ENCODE results near the gene UFD1. TPM values are rescaled to one million over a fixed set of nuclear protein-coding genes. Genes with fewer than 3 reads are reported as not detected.

The UFD1 gene
- total RNA-seq, 4 donors from 2014 or later: 22.7 to 56.2 (median 38.2) TPM

GRCh38 chr22:19501897-19502447 lies 23.0 kb upstream of the UFD1 start:
- Histone ChIP-seq H3K4me3 (no peak overlapping the region), H3K27me3 (no peaks in the 10 kb centered on the region), H3K4me1 (no peaks in the 10 kb centered on the region), H3K9me3 (no peaks in the 10 kb centered on the region), H3K36me3 (no peaks in the 10 kb centered on the region), H3K27ac (no peak overlapping the region)
- ATAC-seq: no peak
- 64 to 83% methylated on average over 3 of the region's 3 CpGs for WGBS, 2 donors (ENCODE audit: low coverage in 1 of 2)
- no peak for TF ChIP-seq EP300 (IDR thresholded peaks at IDR 0.05)
- no peak for TF ChIP-seq POLR2AphosphoS5 (IDR thresholded peaks at IDR 0.05)
- no peak for TF ChIP-seq POLR2A (IDR thresholded peaks at IDR 0.05)
- no peak for TF ChIP-seq CTCF (IDR thresholded peaks at IDR 0.05)

- TF ChIP-seq POLR2AphosphoS5 (IDR thresholded peaks at IDR 0.05): no peak
- TF ChIP-seq CTCF (IDR thresholded peaks at IDR 0.05): no peak
- no peak for TF ChIP-seq POLR2A (IDR thresholded peaks at IDR 0.05)
- no peak for TF ChIP-seq EP300 (IDR thresholded peaks at IDR 0.05)
- no peak for ATAC-seq
- Histone ChIP-seq H3K4me3 (no peak overlapping the region), H3K36me3 (no peaks in the 10 kb centered on the region), H3K4me1 (no peaks in the 10 kb centered on the region), H3K27ac (no peak overlapping the region), H3K9me3 (no peaks in the 10 kb centered on the region), H3K27me3 (no peaks in the 10 kb centered on the region)
- no CpG with 5 or more reads among the region's 4 CpGs for WGBS, 2 donors (ENCODE audit: low coverage in 1 of 2)
These were observed 20.9 kb upstream of the UFD1 start for GRCh38 chr22:19499880-19500242.

GRCh38 chr22:19499236-19499879 lies 20.4 kb upstream of the UFD1 start:
- no peaks in the 10 kb centered on the region for H3K27me3 ChIP-seq
- no peaks in the 10 kb centered on the region for H3K9me3 ChIP-seq
- H3K36me3 ChIP-seq: no peaks in the 10 kb centered on the region
- H3K4me3 ChIP-seq: no peak overlapping the region
- no peaks in the 10 kb centered on the region for H3K4me1 ChIP-seq
- TF ChIP-seq CTCF (IDR thresholded peaks at IDR 0.05): no peak
- no peak for TF ChIP-seq POLR2A (IDR thresholded peaks at IDR 0.05)
- no peak for TF ChIP-seq POLR2AphosphoS5 (IDR thresholded peaks at IDR 0.05)
- TF ChIP-seq EP300 (IDR thresholded peaks at IDR 0.05): no peak
- WGBS, 2 donors (ENCODE audit: low coverage in 1 of 2): 80% methylated on average over 1 of the region's 7 CpGs; no CpG with 5 or more reads in 1 of the 2 donors
- ATAC-seq: no peak
- no peak overlapping the region for H3K27ac ChIP-seq

- Histone ChIP-seq H3K36me3 (no peaks in the 10 kb centered on the region), H3K27me3 (peaks cover 5% of the 10 kb centered on the region), H3K27ac (no peak overlapping the region), H3K4me1 (no peaks in the 10 kb centered on the region), H3K9me3 (no peaks in the 10 kb centered on the region), H3K4me3 (no peak overlapping the region)
- 92% methylated on average over 2 of the region's 3 CpGs; no CpG with 5 or more reads in 1 of the 2 donors for WGBS, 2 donors (ENCODE audit: low coverage in 1 of 2)
- no peak for TF ChIP-seq POLR2AphosphoS5 (IDR thresholded peaks at IDR 0.05)
- TF ChIP-seq POLR2A (IDR thresholded peaks at IDR 0.05): no peak
- TF ChIP-seq CTCF (IDR thresholded peaks at IDR 0.05): no peak
- no peak for ATAC-seq
These were observed 19.8 kb upstream of the UFD1 start for GRCh38 chr22:19498866-19499190.

GRCh38 chr22:19498154-19498865 lies 19.3 kb upstream of the UFD1 start:
- no peak for ATAC-seq
- no peak overlapping the region for H3K4me3 ChIP-seq
- H3K9me3 ChIP-seq: no peaks in the 10 kb centered on the region
- WGBS, 2 donors (ENCODE audit: low coverage in 1 of 2): 100% methylated on average over 1 of the region's 7 CpGs; no CpG with 5 or more reads in 1 of the 2 donors
- no peaks in the 10 kb centered on the region for H3K36me3 ChIP-seq
- peaks cover 9% of the 10 kb centered on the region for H3K27me3 ChIP-seq
- no peaks in the 10 kb centered on the region for H3K4me1 ChIP-seq
- TF ChIP-seq POLR2A (IDR thresholded peaks at IDR 0.05) (no peak), EP300 (IDR thresholded peaks at IDR 0.05) (no peak)
- no peak overlapping the region for H3K27ac ChIP-seq
